Measurements from ENCODE around the gene TNFAIP2. TPM values are rescaled to one million over a fixed set of nuclear protein-coding genes. Genes with fewer than 3 reads are reported as not detected.

The TNFAIP2 gene
- total RNA-seq, 1 donor: 410 TPM

- Histone ChIP-seq H3K9me3 (ENCODE audit: low read depth, low read length) (no peaks in the 10 kb centered on the region), H3K4me3 (ENCODE audit: low read length) (no peak overlapping the region), H3K4me1 (ENCODE audit: insufficient read depth, low read length) (no peaks in the 10 kb centered on the region), H3K27me3 (ENCODE audit: insufficient read depth, low read length) (no peaks in the 10 kb centered on the region)
Measured at GRCh38 chr14:103131580-103131979, 8.3 kb downstream of the TNFAIP2 start.

- no peak overlapping the region for H3K4me3 ChIP-seq (ENCODE audit: low read length)
- no peaks in the 10 kb centered on the region for H3K27me3 ChIP-seq (ENCODE audit: insufficient read depth, low read length)
- H3K4me1 ChIP-seq (ENCODE audit: insufficient read depth, low read length): no peaks in the 10 kb centered on the region
- H3K9me3 ChIP-seq (ENCODE audit: low read depth, low read length): no peaks in the 10 kb centered on the region
Measured at GRCh38 chr14:103132381-103133209, 9.3 kb downstream of the TNFAIP2 start.

- Histone ChIP-seq H3K4me1 (ENCODE audit: insufficient read depth, low read length) (no peaks in the 10 kb centered on the region), H3K9me3 (ENCODE audit: low read depth, low read length) (no peaks in the 10 kb centered on the region), H3K27me3 (ENCODE audit: insufficient read depth, low read length) (no peaks in the 10 kb centered on the region), H3K4me3 (ENCODE audit: low read length) (no peak overlapping the region)
Measured at GRCh38 chr14:103133210-103134140, 10.2 kb downstream of the TNFAIP2 start.

- Histone ChIP-seq H3K4me3 (ENCODE audit: low read length) (no peak overlapping the region), H3K27me3 (ENCODE audit: insufficient read depth, low read length) (no peaks in the 10 kb centered on the region), H3K4me1 (ENCODE audit: insufficient read depth, low read length) (no peaks in the 10 kb centered on the region), H3K9me3 (ENCODE audit: low read depth, low read length) (no peaks in the 10 kb centered on the region)
Measured at GRCh38 chr14:103134405-103134804, 11.1 kb downstream of the TNFAIP2 start.

GRCh38 chr14:103134919-103135318, 11.7 kb downstream of the TNFAIP2 start:
- Histone ChIP-seq H3K27me3 (ENCODE audit: insufficient read depth, low read length) (no peaks in the 10 kb centered on the region), H3K9me3 (ENCODE audit: low read depth, low read length) (no peaks in the 10 kb centered on the region), H3K4me1 (ENCODE audit: insufficient read depth, low read length) (no peaks in the 10 kb centered on the region), H3K4me3 (ENCODE audit: low read length) (no peak overlapping the region)

- Histone ChIP-seq H3K9me3 (ENCODE audit: low read depth, low read length) (no peaks in the 10 kb centered on the region), H3K4me1 (ENCODE audit: insufficient read depth, low read length) (no peaks in the 10 kb centered on the region), H3K4me3 (ENCODE audit: low read length) (no peak overlapping the region), H3K27me3 (ENCODE audit: insufficient read depth, low read length) (no peaks in the 10 kb centered on the region)
Measured at GRCh38 chr14:103135333-103136260, 12.3 kb downstream of the TNFAIP2 start.

- Histone ChIP-seq H3K4me1 (ENCODE audit: insufficient read depth, low read length) (no peaks in the 10 kb centered on the region), H3K4me3 (ENCODE audit: low read length) (no peak overlapping the region), H3K27me3 (ENCODE audit: insufficient read depth, low read length) (peaks cover 2% of the 10 kb centered on the region), H3K9me3 (ENCODE audit: low read depth, low read length) (no peaks in the 10 kb centered on the region)
Measured at GRCh38 chr14:103136388-103137271, 13.4 kb downstream of the TNFAIP2 start.

- H3K4me3 ChIP-seq (ENCODE audit: low read length): no peak overlapping the region
- H3K9me3 ChIP-seq (ENCODE audit: low read depth, low read length): no peaks in the 10 kb centered on the region
- no peaks in the 10 kb centered on the region for H3K4me1 ChIP-seq (ENCODE audit: insufficient read depth, low read length)
- peaks cover 11% of the 10 kb centered on the region for H3K27me3 ChIP-seq (ENCODE audit: insufficient read depth, low read length)
Measured at GRCh38 chr14:103137689-103138300, 14.5 kb downstream of the TNFAIP2 start.

GRCh38 chr14:103138301-103139131, 15.3 kb downstream of the TNFAIP2 start:
- H3K9me3 ChIP-seq (ENCODE audit: low read depth, low read length): no peaks in the 10 kb centered on the region
- peaks cover 13% of the 10 kb centered on the region for H3K27me3 ChIP-seq (ENCODE audit: insufficient read depth, low read length)
- no peak overlapping the region for H3K4me3 ChIP-seq (ENCODE audit: low read length)
- no peaks in the 10 kb centered on the region for H3K4me1 ChIP-seq (ENCODE audit: insufficient read depth, low read length)

- H3K27me3 ChIP-seq (ENCODE audit: insufficient read depth, low read length): peaks cover 13% of the 10 kb centered on the region
- no peak overlapping the region for H3K4me3 ChIP-seq (ENCODE audit: low read length)
- no peaks in the 10 kb centered on the region for H3K9me3 ChIP-seq (ENCODE audit: low read depth, low read length)
- no peaks in the 10 kb centered on the region for H3K4me1 ChIP-seq (ENCODE audit: insufficient read depth, low read length)
Measured at GRCh38 chr14:103139132-103140025, 16.1 kb downstream of the TNFAIP2 start.

GRCh38 chr14:103140316-103141109, 17.3 kb downstream of the TNFAIP2 start:
- Histone ChIP-seq H3K4me3 (ENCODE audit: low read length) (no peak overlapping the region), H3K4me1 (ENCODE audit: insufficient read depth, low read length) (no peaks in the 10 kb centered on the region), H3K27me3 (ENCODE audit: insufficient read depth, low read length) (peaks cover 13% of the 10 kb centered on the region), H3K9me3 (ENCODE audit: low read depth, low read length) (no peaks in the 10 kb centered on the region)

Data from mononuclear cell (primary cell).